Measurements from ENCODE around the gene PPCDC.

PPCDC gene

GRCh38 chr15:75023872-75024636 lies 664 bp downstream of the PPCDC start:
- TF ChIP-seq ZC3H10 (CRISPR knock-in tag; IDR thresholded peaks at IDR 0.05) (no peak), PPARA (CRISPR knock-in tag; IDR thresholded peaks at IDR 0.05; ENCODE audit: borderline replicate concordance) (no peak), ARNTL (CRISPR knock-in tag; IDR thresholded peaks at IDR 0.05; ENCODE audit: borderline replicate concordance, low read depth) (no peak), CSDC2 (CRISPR knock-in tag; IDR thresholded peaks at IDR 0.05) (no peak), PATZ1 (CRISPR knock-in tag; IDR thresholded peaks at IDR 0.05; ENCODE audit: borderline replicate concordance) (no peak), ZNF70 (CRISPR knock-in tag; IDR thresholded peaks at IDR 0.05) (no peak), BACH2 (CRISPR knock-in tag; IDR thresholded peaks at IDR 0.05; ENCODE audit: borderline replicate concordance) (no peak), OSR1 (CRISPR knock-in tag; IDR thresholded peaks at IDR 0.05) (no peak), ISL1 (CRISPR knock-in tag; IDR thresholded peaks at IDR 0.05) (no peak), ZNF565 (CRISPR knock-in tag; conservative IDR thresholded peaks at IDR 0.05; ENCODE audit: low read depth) (no peak), TOX (CRISPR knock-in tag; IDR thresholded peaks at IDR 0.05; ENCODE audit: borderline replicate concordance) (no peak), ZNF8 (CRISPR knock-in tag; IDR thresholded peaks at IDR 0.05) (no peak), ZFP30 (CRISPR knock-in tag; IDR thresholded peaks at IDR 0.05) (no peak), SNAI2 (CRISPR knock-in tag; IDR thresholded peaks at IDR 0.05) (no peak), TSHZ2 (CRISPR knock-in tag; IDR thresholded peaks at IDR 0.05) (no peak), ESRRG (CRISPR knock-in tag; IDR thresholded peaks at IDR 0.05) (no peak), TCF4 (CRISPR knock-in tag; IDR thresholded peaks at IDR 0.05; ENCODE audit: borderline replicate concordance) (no peak)
- peak; percentile 36 for ATAC-seq

- TF ChIP-seq ARNTL (CRISPR knock-in tag; IDR thresholded peaks at IDR 0.05; ENCODE audit: borderline replicate concordance, low read depth) (no peak), POU6F1 (CRISPR knock-in tag; IDR thresholded peaks at IDR 0.05; ENCODE audit: borderline replicate concordance, low read depth) (no peak), PPARA (CRISPR knock-in tag; IDR thresholded peaks at IDR 0.05; ENCODE audit: borderline replicate concordance) (no peak), PATZ1 (CRISPR knock-in tag; IDR thresholded peaks at IDR 0.05; ENCODE audit: borderline replicate concordance) (no peak), OSR1 (CRISPR knock-in tag; IDR thresholded peaks at IDR 0.05) (no peak), TSHZ2 (CRISPR knock-in tag; IDR thresholded peaks at IDR 0.05) (no peak), CSDC2 (CRISPR knock-in tag; IDR thresholded peaks at IDR 0.05) (no peak), ZNF565 (CRISPR knock-in tag; conservative IDR thresholded peaks at IDR 0.05; ENCODE audit: low read depth) (no peak), ZNF8 (CRISPR knock-in tag; IDR thresholded peaks at IDR 0.05) (no peak), TOX (CRISPR knock-in tag; IDR thresholded peaks at IDR 0.05; ENCODE audit: borderline replicate concordance) (no peak), BACH2 (CRISPR knock-in tag; IDR thresholded peaks at IDR 0.05; ENCODE audit: borderline replicate concordance) (no peak)
- ATAC-seq: no peak
Observed at GRCh38 chr15:75025107-75025506, 1.7 kb downstream of the PPCDC start.
